ENCODE data around the gene KCNJ3.

The KCNJ3 gene

DNA sequence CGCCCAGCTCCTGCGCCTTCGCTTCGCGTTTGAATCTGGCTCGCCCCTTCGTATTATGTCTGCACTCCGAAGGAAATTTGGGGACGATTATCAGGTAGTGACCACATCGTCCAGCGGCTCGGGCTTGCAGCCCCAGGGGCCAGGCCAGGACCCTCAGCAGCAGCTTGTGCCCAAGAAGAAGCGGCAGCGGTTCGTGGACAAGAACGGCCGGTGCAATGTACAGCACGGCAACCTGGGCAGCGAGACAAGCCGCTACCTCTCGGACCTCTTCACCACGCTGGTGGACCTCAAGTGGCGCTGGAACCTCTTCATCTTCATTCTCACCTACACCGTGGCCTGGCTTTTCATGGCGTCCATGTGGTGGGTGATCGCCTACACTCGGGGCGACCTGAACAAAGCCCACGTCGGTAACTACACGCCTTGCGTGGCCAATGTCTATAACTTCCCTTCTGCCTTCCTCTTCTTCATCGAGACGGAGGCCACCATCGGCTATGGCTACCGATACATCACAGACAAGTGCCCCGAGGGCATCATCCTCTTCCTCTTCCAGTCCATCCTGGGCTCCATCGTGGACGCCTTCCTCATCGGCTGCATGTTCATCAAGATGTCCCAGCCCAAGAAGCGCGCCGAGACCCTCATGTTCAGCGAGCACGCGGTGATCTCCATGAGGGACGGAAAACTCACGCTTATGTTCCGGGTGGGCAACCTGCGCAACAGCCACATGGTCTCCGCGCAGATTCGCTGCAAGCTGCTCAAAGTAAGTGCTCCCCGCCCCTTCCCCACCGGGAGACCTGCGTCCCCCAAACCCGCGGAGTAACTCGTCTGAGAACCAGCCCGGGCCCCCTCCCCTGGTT, 453 bp downstream of the KCNJ3 start:
- Histone ChIP-seq H3K27me3 (peaks cover 55% of the 10 kb centered on the region), H3K4me1 (ENCODE audit: control insufficient read depth in 1 of 2, insufficient read depth in 1 of 2, low read depth in 1 of 2, low read length in 1 of 2) (no peaks in the 10 kb centered on the region), H3K4me3 (ENCODE audit: low read depth in 1 of 2, low read length in 1 of 2) (no peak overlapping the region), H3K27ac (no peak overlapping the region), H3K9me3 (no peaks in the 10 kb centered on the region), H3K36me3 (no peaks in the 10 kb centered on the region)
- TF ChIP-seq, protein P1, sequence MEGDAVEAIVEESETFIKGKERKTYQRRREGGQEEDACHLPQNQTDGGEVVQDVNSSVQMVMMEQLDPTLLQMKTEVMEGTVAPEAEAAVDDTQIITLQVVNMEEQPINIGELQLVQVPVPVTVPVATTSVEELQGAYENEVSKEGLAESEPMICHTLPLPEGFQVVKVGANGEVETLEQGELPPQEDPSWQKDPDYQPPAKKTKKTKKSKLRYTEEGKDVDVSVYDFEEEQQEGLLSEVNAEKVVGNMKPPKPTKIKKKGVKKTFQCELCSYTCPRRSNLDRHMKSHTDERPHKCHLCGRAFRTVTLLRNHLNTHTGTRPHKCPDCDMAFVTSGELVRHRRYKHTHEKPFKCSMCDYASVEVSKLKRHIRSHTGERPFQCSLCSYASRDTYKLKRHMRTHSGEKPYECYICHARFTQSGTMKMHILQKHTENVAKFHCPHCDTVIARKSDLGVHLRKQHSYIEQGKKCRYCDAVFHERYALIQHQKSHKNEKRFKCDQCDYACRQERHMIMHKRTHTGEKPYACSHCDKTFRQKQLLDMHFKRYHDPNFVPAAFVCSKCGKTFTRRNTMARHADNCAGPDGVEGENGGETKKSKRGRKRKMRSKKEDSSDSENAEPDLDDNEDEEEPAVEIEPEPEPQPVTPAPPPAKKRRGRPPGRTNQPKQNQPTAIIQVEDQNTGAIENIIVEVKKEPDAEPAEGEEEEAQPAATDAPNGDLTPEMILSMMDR (IDR thresholded peaks at IDR 0.05), result no peak

DNA sequence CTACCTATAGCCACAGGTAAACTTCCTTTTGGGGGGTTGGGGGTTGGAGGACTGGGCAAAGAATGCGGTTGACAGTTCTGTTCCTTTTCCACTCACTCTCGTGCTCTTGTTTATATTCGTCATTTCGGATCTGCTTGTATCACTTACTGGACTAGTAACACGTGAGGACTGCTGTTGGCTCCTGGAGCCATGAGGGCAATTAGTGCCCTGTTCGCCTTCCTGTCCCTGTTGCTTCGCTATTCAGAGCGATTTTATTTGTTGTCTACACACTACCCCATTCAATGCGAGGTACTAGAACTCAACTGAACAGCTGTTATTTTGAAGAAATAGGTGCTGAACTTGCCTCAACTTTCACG, 1.1 kb downstream of the KCNJ3 start:
- TF ChIP-seq, protein P1 (IDR thresholded peaks at IDR 0.05), result no peak
- Histone ChIP-seq H3K27ac (no peak overlapping the region), H3K27me3 (peaks cover 55% of the 10 kb centered on the region), H3K4me1 (ENCODE audit: control insufficient read depth in 1 of 2, insufficient read depth in 1 of 2, low read depth in 1 of 2, low read length in 1 of 2) (no peaks in the 10 kb centered on the region), H3K9me3 (no peaks in the 10 kb centered on the region), H3K4me3 (ENCODE audit: low read depth in 1 of 2, low read length in 1 of 2) (no peak overlapping the region), H3K36me3 (no peaks in the 10 kb centered on the region)

DNA sequence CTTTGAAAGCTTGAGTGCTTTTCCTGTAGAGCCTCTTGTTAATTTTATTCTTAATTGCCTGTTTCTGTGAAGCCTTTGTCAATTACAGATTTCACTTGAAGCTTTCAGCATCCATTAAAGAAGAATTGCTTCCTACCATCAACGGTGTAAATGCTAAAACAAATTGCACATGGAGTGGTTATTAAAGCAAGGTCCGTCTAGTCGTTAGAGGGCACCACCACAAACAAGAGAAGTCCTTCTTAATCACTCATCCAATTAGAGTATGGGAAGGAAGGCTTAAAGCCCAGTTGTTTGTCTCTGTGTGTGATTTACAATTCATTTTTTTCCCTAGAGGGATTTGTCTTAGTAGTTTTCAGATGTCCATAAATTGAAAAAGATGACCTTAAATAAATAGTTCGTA, 1.6 kb downstream of the KCNJ3 start:
- no peaks in the 10 kb centered on the region for H3K36me3 ChIP-seq
- peaks cover 55% of the 10 kb centered on the region for H3K27me3 ChIP-seq
- no peak overlapping the region for H3K27ac ChIP-seq
- H3K4me3 ChIP-seq (ENCODE audit: low read depth in 1 of 2, low read length in 1 of 2), result no peak overlapping the region
- no peaks in the 10 kb centered on the region for H3K9me3 ChIP-seq
- TF ChIP-seq, protein P1 (IDR thresholded peaks at IDR 0.05), result no peak
- H3K4me1 ChIP-seq (ENCODE audit: control insufficient read depth in 1 of 2, insufficient read depth in 1 of 2, low read depth in 1 of 2, low read length in 1 of 2), result no peaks in the 10 kb centered on the region

DNA sequence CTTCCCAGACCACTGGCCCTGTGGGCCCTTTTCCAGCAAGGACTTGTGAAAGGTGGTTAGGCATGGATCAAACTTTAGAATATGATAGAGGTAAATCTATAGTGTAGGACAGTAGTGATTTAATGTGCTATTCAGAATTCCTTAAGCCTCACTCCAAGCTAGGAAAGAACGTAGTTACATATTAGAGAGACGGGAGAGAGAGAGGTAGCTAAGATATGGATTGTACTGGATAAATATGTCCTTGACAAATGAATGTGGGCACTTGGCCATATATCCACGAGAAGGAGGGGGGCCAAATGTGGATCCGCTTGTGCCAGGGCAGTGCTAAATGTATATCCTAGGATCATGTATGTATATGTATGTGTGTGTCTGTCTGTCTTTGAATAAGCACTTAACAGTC, 6.5 kb downstream of the KCNJ3 start:
- TF ChIP-seq, protein P1 (IDR thresholded peaks at IDR 0.05), result no peak
- H3K9me3 ChIP-seq, result no peaks in the 10 kb centered on the region
- no peaks in the 10 kb centered on the region for H3K36me3 ChIP-seq
- no peak overlapping the region for H3K4me3 ChIP-seq (ENCODE audit: low read depth in 1 of 2, low read length in 1 of 2)
- no peaks in the 10 kb centered on the region for H3K4me1 ChIP-seq (ENCODE audit: control insufficient read depth in 1 of 2, insufficient read depth in 1 of 2, low read depth in 1 of 2, low read length in 1 of 2)
- peaks cover 11% of the 10 kb centered on the region for H3K27me3 ChIP-seq
- no peak overlapping the region for H3K27ac ChIP-seq

DNA sequence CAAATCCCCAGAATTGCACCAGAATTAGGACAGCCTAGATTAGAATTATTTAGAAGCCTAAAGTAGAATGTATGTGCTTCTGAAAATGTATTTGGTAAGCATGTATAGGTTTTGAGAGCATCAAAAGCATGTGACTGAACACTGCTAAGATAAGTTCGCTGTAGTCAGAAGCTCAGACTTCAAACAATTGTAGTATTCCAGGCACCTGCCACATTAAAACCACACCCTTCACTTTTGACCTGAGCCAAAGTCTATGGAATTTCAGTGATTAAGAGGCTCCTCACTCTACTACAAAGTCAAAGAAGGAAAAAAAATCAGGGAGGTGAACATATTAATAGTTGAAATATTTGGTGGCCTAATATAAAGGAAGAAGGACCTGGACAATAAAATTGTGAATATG, 8.2 kb downstream of the KCNJ3 start:
- H3K27me3 ChIP-seq, result no peaks in the 10 kb centered on the region
- H3K9me3 ChIP-seq, result no peaks in the 10 kb centered on the region
- H3K36me3 ChIP-seq, result no peaks in the 10 kb centered on the region
- H3K27ac ChIP-seq, result no peak overlapping the region
- TF ChIP-seq, protein P1 (IDR thresholded peaks at IDR 0.05), result no peak
- no peak overlapping the region for H3K4me3 ChIP-seq (ENCODE audit: low read depth in 1 of 2, low read length in 1 of 2)
- H3K4me1 ChIP-seq (ENCODE audit: control insufficient read depth in 1 of 2, insufficient read depth in 1 of 2, low read depth in 1 of 2, low read length in 1 of 2), result no peaks in the 10 kb centered on the region

Measured in neutrophil (primary cell).